WTC11 (cell line): ENCODE measurements around the gene PRKCQ.

ENCODE experiments used
- CTCF ChIP-seq: fragments of 200-600 bp; IDR thresholded peaks from 2 replicates; pipeline ENCODE4 v1.8.0; 2022; ENCODE audit warnings: antibody characterized with exemption
- FOXP1 ChIP-seq: sonication (generic); formaldehyde crosslinking; IDR thresholded peaks from 2 replicates; pipeline ENCODE4 v1.8.0; 2022; ENCODE audit warnings: missing genetic modification reagents, mild to moderate bottlenecking, moderate library complexity, borderline replicate concordance
- MLX ChIP-seq: sonication (generic); formaldehyde crosslinking; IDR thresholded peaks from 2 replicates; pipeline ENCODE4 v1.8.1; 2023; ENCODE audit warnings: mild to moderate bottlenecking, missing genetic modification reagents, moderate library complexity

- peak; percentile 76 for TF ChIP-seq CTCF
- TF ChIP-seq MLX (CRISPR knock-in tag): no peak
- TF ChIP-seq FOXP1 (CRISPR knock-in tag): peak; percentile 75; the same call in 1 of the 2 replicates
Measured at GRCh38 chr10:6580279-6581029, 378 bp upstream of the PRKCQ start.
